KBM-7 (cell line): ENCODE results near the gene HK3.

Experiments
- DNase-seq: peaks from one replicate; pipeline ENCODE4 v3.0.0-alpha.2; 2015
- in situ Hi-C: fragments of 300-500 bp; cut with MboI; formaldehyde crosslinking; loops from 2 replicates; pipeline ENCODE4 v1.14.3; 2020; ENCODE audit warnings: low sequenced_read_pairs, low pct_unique_long_range_greater_than_20kb, mixed read lengths

Gene HK3

DNA sequence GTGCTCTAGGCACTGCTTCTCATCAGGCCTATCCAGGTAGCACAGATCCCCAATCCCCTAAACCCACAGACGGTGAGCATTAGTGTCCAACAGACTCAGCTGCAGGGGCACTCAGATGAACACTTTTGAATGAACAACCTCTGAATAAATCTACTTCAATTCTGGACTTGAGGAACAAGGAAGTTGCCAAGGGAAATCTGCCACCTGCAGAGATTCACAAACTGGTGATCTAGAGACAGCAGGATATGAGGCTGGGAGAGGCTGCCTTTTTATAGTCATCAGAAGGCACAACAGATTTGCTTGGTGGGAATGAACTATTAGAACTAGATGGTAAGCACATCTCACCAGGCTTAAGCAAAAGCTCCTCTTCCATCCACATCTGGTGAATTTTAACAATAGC lies 7.0 kb upstream of the HK3 start:
- DNase-seq: no peak
- in situ Hi-C loops: no loop called here

DNA sequence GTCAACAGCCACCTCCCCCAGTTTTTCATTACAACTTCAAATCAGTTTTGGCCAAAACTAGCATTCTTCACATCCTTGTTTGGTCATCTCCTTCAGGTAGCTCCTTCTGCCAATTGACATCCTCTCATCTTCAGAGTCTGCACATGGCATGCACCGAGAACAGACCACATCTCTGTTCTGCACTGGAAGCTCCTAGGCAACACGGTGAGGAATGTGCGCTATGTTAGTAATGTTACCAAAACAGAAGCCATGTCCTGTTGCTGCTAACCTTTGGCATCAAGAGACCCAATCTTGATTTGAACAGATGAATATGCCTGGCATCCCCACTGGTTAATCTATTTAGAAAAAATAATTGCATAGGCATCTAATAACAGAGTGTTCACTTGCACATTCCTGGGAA lies 5.1 kb upstream of the HK3 start:
- DNase-seq: no peak
- in situ Hi-C loops: no loop called here

DNA sequence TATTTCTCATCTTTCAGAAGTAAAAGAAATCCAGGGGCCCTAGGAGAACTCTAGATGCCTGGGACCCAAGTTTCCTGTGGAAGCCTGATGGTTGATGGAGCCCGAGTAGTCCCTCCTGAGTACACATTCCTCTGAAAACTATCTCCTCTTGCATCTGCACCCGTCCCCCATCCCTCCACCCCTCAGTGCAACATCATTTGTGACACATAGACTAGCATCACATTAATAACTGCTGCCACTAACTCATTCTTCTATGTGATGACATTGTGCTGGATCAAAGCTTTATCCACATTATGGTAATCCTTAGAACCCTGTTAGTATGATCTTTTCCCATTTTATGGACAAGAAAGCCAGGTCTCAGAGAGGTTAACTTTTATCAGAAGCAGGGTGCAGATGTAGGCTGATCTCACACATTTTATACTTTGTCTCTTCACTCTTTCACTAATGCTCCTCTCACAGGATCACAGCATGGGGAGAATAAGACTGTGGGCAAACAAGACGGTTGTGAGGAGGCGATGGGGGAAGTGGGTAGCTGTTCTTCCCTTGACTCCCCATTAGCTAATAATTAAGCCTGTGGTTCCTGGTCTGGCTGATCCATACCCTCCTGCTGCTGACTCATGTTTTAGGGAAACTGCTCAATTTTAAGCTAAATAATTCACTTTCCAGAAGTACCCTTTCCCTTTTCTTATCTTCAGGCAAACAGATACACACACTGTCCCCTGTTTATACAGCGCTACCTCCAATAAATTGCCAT lies 3.9 kb upstream of the HK3 start:
- in situ Hi-C loops: no loop called here

DNA sequence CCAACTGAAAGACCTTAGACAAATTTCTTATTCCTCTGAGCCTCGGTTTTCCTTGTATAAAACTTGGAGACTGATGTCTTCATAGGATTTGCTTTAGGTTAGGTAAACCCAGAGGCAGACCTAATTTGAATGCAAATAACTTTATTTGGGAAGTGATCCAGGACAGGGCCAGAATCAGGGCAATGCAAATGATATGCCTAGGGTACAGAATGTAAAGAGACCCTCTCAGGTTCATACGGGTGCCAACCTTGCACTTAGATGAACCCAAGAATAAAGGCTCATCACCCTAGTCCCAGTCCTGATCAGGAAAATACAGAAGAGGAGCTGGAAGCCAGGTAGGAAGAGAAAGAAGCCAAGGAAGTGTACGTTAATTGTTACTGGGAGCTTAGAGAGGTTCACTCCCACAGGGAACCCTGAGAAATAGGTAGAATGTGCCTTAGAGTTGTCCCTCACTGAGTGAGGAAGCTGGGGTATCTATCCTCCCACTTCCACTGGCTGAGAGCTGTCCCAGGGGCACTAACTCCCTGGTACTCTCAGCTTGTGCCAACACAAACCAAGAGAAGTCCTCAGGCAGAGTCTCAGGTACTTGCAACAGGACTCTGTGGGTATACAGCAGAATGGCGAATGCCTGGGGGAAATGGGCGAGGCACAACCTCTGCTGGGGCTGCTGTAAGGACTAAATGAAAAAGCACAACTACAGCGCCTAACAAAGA lies 3.1 kb upstream of the HK3 start:
- in situ Hi-C loops: no loop called here
- no peak for DNase-seq

More for the DNA sequence above, 3.9 kb upstream of the HK3 start:
- DNase-seq: no peak

DNA sequence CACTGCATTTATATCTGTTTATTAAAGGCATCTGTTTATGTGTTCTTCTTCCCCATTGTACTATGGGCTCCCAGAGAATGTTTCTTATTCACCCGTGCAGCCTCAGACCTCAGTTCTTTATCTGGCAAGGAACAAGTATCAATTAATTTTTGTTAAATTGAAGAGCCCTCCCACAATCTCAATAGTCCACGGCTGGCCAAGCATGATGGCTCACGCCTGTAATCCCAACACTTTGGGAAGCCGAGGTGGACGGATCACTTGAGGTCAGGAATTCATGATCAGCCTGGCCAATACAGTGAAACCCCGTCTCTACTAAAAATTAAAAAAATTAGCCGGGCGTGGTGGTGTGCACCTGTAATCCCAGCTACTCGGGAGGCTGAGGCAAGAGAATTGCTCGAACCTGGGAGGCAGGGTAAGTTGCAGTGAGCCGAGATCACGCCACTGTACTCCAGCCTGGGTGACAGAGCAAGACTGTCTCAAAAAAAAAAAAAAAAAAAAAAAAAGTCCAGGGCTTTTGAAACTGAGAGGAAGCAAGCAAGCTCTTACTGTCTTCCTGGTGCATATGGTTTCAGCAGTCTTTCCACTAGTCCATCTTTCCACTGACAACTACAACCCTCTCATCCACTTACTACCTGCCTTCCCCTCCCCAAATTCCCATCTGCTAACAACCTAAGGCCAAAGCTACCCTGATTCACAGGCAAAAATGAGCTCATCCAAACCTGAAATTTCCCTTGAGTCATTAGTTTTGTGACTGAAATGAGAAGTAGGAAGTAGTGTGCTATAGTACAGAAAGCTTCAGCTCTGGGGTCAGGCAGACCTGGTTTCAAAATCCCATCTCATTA lies 2.3 kb upstream of the HK3 start:
- DNase-seq: no peak
- in situ Hi-C loops: no loop called here

DNA sequence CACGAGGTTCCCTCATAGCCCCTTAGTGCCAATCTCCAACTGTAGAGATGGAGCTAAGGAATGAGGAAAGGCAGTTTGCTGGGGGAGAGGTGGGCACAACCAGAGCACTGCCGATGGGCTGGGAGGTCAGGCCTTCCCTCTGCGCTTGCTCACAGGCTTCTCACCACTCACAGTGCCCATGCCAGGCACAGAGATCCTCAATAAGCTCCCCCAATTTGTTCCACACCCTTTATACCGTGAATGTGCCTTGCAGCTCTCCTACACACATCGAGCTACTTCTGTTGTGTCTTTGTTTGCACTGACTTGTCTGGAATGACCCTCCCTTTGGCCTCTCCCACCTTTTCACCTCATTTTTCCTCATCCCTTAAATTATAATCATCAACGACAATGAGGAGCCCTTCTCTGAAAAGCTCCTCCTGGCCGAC lies 1.6 kb upstream of the HK3 start:
- DNase-seq: no peak
- in situ Hi-C loops: no loop called here

DNA sequence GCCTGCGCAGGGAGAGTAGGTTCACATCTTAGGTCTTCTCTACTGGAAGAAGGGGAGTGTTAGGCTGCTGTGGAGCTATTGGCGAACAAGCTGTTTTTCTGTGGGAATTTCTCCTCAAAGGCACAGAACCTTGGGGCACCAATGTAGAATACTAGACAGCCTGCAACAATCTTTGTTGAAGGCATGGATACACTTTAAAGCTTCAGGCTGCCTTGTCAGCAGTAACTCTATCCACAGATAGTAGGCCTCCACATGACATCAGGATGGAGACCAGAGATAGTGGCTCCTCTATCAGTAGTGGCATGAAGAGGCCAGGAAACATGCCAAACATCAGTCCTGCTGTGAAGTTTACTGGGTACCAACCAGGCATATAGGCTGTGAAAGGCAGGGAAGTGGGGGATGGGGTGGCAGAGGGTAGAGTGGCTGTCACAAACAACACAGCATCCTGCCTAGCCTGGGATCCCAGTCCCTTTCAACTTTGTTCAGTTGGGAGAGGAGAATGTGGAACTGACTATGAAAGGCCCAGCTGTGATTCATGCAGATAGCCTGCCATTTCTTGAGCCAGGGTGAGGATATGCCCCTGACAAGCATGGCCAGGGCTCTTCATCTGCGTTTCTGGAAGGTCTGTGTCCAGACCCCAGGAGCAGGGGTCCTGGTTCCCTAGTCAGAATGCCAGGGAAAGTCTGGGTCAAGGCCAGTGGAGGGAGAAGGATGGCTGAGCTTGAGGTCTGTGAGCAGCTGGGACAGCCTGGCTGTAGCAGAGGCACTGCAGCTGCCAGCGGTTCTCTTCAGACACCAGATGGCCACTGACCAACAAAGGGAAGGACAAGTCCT lies 1.0 kb upstream of the HK3 start:
- DNase-seq: no peak
- in situ Hi-C loops: no loop called here

DNA sequence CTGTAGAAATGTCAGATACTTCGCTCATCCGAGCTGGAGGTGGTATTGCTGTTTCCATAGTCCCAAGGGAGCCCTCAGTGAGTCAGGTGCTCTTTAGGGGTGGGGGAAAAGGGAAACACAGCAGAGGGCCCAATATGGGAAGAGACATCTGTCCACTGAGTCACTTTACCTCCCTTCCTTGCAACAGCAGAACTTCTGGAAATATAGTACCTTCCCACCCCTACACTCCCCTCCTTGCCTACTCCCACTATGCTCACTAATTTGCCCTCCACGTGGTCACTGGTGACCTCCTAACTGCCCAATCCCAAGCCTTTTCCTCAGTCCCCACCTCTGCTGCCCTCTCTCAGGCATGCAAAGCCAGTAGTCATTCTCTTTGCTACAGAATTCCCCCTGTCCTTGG lies 1.9 kb downstream of the HK3 start:
- in situ Hi-C loops: no loop called here
- no peak for DNase-seq

DNA sequence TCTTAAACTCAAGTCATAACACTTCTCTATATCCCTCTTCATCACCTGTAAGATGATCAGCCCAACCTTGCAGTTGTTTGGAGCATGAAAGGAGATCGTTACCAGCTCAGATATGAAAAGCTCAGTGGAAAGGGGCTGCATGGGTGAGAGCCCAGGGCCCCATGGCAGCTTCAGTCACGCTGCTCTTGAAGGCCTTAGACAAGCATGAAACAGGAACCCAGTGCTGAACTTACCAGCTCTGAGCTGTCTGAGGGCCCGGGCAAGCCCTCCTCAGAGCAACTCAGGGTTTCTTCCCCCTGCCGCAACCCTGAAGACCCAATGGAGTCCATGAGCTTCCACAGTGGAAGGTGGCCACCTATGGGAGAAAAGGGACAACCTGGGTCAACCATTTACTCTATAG lies 3.3 kb downstream of the HK3 start:
- in situ Hi-C loops: no loop called here

DNA sequence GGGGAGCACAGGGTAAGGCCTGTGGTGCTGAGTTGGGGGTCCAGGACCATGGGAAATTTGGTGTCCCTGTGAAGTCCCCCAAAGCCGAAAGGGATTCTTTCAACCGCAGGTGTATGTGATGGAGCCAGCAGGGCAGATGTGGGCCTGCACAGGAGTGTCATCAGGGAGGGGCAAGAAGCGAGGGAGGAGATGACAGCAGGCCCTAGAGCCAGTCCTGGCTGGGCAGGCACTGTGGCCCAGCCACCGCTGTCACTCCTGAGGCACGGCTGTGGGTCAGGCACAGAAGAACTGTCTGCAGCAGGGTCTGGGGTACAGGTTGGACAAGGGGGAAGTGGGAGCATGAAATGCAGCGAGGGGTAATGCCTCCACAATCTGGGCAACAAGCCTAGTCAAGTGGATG lies 4.8 kb downstream of the HK3 start:
- no peak for DNase-seq
- in situ Hi-C loops: no loop called here

More for the DNA sequence above, 3.3 kb downstream of the HK3 start:
- no peak for DNase-seq

DNA sequence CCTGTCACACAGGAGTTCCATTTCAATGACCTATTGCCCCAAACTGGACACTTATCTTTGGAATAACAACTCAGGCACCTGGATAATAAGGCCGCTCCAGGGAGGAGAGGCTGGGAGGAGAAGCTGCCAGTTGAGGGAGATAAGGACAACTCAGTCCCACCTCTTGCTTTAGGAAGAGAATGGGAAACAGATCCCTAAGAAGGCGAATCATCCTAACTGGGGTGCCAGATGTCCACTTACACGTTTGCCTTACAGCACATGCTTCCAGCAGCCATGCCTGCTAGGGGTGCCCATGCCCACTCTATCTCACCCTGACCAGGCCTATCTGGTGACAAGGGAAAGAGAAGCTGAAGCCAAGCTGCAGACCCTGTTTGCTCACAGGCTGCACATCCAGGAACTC lies 6.5 kb downstream of the HK3 start:
- no peak for DNase-seq
- in situ Hi-C loops: no loop called here

DNA sequence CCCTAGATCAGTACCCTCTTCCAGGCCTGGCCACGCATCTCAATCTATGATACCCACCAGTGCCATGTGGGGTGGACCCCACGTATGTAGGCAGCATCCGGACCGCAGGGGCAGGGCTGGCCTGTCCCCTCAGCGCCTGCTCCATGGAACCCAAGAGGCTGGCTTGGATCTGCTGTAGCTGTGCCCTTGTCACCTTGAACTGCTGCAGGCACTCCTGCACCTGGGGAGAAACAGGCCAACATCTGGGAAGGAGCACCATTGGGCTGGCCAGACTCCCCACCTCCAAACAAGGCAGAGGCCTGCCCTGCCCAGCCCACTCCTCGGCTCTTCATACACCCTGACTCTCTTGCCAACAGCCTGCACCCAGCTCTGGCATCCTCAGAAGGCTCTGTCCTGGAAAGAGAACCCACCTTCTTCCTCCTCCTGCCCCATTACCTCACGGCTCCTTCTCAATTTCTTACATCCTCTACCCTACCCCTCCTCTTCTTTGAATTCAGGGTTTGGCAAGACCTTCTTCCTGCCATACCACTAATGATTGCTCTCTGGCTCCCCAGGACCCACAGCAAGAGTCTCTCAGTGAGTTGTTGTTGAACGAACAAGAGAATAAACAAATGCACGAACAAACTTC lies 7.7 kb downstream of the HK3 start:
- no peak for DNase-seq
- in situ Hi-C loops: no loop called here

DNA sequence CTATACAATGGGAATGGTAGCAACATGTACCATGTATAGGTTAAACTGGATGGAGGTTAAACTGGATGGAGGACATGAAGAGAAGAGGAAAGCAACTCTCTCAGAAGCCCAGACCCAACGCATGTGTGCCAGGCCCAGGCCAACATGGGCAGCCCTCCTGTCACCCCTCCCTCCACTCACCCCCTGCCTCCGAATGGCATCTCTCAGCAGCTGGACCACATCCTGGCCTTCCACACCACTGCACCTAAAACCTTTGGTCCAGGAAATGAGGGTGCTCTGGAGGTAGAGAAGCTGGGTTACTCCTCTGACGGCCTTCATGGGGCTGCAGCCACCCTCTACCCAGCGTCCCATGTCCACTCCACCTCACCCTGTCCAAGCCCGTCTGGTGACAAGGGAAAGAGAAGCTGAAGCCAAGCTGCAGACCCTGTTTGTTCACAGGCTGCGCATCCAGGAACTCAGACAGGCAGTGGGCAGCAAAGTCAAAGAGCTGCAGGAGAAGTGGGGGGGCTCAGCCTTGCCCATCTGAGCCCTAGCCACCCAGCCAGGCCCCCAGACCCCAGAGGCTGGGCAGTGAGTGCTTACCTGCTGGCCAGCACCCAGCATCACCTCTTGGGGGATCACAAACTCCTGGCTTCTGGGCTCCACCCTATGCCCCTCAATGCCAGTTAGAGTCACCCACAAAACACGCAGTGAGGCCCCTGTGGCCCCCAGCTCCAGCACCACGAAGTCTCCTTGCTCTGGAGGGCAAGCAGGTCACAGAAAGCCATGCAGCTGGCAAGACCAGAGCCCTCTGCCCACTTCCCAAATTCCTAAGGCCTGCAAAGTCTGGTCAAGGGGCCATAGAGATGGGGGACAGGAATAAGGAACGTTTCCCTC lies 8.5 kb downstream of the HK3 start:
- DNase-seq: no peak
- in situ Hi-C loops: no loop called here

DNA sequence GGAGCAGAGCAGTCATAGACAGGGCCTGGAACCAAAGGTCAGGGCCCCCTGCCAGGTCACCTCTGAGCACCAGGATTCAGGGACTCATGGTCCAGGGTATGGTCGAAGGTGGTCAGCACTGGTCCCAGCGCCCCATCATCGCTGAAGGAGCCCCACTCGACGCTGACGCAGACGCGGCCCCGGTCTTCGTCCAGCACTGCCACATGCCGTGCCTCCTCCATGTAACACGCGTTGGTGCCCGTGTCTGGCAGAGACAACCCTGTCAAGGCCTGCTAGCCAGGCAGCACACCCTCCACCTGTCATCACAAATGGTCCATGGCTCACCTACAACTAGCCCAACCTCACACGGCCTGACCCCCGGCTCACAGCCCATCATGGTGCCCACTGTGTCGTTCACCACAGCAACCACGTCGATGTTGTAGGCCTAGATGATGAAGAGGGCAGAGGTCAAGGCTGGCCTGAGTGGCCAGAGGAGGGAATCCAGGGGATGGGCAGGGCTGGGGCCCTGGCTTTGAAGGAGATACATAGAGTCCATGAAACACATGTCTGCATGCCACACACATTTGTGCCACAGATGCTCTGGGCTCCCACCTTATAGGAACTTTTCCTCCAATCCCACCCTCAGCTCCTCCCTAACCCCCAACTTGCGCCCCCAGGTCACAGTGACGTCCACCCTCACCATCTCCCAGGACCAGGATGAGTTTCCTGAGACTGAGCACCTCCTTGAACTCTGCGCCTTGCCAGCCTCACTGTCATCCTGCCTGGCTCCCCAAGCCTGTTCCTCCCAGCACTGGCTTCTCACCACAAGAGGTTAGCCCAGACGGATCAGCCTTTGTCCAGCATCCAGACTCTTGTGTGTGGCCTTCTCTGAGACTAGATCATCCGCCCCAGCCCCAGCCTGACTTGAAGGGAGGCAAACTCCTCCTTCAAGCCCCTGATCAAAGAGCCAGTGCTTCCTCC lies 9.5 kb downstream of the HK3 start:
- no peak for DNase-seq
- in situ Hi-C loops: no loop called here

DNA sequence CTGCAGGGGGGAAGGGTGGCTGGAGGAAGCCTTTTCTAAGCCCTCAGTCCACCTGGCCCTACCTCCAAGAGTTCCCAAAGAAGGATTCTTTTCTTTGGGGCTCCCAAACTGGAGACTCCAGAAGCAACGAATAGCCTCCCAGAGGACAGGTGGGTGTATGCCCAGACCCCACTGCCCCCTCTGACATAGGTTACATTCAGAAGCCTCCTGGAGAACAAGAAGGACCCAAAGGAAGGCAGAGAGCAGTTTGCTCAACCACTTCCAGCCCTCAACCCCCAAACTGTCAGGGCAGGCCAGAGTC lies 10.3 kb downstream of the HK3 start:
- DNase-seq: no peak
- in situ Hi-C loops: no loop called here

DNA sequence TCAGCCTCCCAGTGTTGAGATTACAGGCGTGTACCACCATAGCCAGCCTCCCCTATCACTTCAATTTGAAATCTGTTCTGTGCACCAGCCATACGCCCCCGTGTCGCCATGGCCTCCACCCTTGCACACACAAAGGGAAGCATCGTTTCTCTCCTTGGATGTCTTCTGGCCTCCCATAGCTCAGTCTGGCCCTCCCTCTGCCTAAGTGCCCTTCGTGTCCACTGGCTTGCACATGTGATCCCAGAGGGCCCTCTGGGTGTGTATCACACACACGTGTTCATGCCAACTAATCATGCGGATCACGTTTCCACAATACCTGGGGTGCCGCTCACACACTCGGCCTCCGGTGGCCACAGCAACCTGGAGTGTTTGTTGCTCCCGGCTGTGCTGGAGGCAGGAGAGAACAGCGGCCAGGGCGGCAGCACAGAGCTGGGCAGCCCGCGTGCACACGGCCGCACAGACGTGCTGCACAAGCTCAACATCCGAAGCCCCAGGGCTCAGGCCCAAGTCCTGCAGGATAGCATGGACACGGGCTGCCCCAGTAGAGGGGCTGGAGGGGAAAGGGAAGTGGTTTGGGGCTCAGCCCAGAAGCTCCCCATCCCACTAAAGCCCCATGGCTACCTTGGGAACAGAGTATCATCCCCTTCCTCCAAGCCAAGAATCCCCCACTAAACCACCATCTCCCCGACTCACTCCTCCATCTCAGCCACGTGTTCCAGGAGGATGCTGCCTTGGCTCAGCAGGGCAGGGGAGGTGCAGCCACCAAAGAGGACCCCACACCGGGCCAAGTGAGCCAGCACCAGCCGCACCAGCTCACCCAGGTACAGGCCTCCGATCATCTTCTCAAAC lies 10.9 kb downstream of the HK3 start:
- DNase-seq: no peak
- in situ Hi-C loops: no loop called here
